NB4 (cell line): ENCODE results near the gene CPN2.

Experiments
- DNase-seq: peaks from one replicate; pipeline ENCODE4 v3.0.0; 2010; ENCODE audit warnings: low read depth
- H3K4me3 ChIP-seq: one replicate; pipeline ENCODE4 v1.5.1; 2011; ENCODE audit warnings: mild to moderate bottlenecking, low read depth, low read length, moderate library complexity
- MYC ChIP-seq: IDR thresholded peaks from 2 replicates; pipeline ENCODE4 v1.6.1; 2011; ENCODE audit warnings: low read depth, low read length
- POLR2A ChIP-seq: IDR thresholded peaks from 2 replicates; pipeline ENCODE4 v1.6.1; 2011; ENCODE audit warnings: mild to moderate bottlenecking; ENCODE audit not compliant: insufficient read length; ENCODE audit errors: extremely low read depth
- TF ChIP-seq, protein P1 (sequence below): IDR thresholded peaks from one replicate; pipeline ENCODE4 v1.5.1; 2012; ENCODE audit warnings: low read depth, low read length
- TF ChIP-seq, protein P2 (sequence below): IDR thresholded peaks from 2 replicates; pipeline ENCODE4 v1.6.1; 2011; ENCODE audit warnings: low read depth, low read length

Gene CPN2

DNA sequence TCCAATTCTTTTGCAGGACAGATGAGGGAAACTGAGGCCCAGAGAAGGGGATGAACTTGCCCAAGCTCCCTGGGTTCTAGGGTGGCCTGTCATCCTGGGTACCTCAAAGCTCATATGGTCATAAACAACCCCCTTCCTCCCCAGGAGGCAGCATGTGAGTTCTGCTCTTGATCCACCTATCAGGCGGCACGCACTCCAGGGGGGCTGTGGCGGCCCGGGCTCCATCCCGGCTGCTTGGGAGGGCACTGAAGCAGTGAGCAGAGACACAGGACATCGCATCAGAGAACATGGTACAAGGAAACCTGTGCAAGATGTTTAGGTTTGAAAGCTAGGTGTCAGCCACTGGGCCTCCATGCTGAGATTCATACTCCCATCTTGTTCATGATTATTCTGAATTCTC, 34.2 kb downstream of the CPN2 start:
- TF ChIP-seq MYC (no peak), POLR2A (no peak)
- TF ChIP-seq, protein P1, sequence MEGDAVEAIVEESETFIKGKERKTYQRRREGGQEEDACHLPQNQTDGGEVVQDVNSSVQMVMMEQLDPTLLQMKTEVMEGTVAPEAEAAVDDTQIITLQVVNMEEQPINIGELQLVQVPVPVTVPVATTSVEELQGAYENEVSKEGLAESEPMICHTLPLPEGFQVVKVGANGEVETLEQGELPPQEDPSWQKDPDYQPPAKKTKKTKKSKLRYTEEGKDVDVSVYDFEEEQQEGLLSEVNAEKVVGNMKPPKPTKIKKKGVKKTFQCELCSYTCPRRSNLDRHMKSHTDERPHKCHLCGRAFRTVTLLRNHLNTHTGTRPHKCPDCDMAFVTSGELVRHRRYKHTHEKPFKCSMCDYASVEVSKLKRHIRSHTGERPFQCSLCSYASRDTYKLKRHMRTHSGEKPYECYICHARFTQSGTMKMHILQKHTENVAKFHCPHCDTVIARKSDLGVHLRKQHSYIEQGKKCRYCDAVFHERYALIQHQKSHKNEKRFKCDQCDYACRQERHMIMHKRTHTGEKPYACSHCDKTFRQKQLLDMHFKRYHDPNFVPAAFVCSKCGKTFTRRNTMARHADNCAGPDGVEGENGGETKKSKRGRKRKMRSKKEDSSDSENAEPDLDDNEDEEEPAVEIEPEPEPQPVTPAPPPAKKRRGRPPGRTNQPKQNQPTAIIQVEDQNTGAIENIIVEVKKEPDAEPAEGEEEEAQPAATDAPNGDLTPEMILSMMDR: no peak
- TF ChIP-seq, protein P2, sequence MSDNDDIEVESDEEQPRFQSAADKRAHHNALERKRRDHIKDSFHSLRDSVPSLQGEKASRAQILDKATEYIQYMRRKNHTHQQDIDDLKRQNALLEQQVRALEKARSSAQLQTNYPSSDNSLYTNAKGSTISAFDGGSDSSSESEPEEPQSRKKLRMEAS: no peak
- DNase-seq: no peak
- no peak overlapping the region for H3K4me3 ChIP-seq

DNA sequence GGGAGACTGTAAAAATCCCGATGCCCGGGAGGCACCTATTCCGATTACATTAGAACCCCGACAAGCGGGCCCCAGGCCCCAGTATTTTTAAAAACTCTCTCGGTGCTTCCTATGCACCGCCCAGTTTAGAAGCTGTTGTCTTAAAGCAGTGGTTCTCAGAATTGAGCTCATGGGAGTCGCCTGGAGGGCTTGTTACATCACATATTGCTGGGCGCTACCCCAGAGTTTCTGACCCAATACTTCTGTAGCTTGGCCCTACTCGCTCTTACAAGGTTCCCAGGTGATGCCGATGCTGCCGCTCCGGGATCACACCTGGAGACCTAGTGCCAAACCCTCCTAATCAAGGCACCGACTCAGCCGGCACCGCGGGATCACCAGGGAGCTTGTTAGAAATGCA, 35.2 kb downstream of the CPN2 start:
- H3K4me3 ChIP-seq: no peak overlapping the region
- DNase-seq: no peak
- TF ChIP-seq, protein P1: no peak

DNA sequence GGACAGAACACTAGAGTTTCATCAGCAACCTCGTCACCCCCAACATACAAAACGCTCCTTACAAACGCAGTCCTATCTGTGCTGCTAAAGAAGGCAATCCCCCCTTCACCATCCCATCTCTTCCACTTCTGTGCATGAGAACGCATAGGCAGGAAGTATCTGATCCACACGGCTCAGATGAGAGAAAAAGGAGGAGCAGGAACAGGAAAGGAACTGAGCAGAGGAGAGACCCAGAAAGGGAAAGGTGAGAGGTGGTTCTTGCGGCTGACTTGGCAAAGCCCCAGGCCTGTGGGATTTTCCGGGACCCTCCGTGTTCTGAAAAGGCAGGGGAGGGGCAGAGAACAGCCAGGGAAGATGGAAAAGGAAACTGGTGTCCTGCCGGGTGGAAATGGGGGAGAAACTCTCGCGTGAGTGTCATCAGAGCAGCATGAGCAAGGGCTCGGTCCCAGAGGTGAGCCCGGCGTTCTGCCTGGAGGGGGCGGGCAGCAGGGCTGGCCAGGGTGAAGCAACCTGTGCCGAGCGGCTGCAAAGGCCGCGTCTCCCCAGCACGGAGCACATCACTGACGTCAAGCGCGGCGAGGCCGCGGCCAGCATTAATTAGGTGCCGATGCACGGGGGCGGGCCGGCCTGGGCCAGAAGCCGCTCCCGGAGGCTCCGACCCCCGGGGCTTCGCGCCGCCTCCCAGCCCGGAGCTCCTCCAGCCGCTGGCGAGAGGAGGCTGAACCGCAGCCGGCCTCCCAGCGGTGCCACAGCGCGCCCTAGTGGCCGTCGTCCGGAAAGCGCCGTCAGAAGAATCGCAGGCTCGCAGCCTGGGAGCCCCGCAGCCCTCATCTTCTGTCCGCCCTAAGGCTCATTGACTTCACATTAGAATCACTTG, 35.8 kb downstream of the CPN2 start:
- peak; percentile 93 for DNase-seq
- TF ChIP-seq, protein P1: peak; percentile 66
- TF ChIP-seq, protein P2: peak; percentile 67
- no peak for TF ChIP-seq POLR2A
- TF ChIP-seq MYC: peak; percentile 51
- H3K4me3 ChIP-seq: peak overlapping the region; percentile 48

DNA sequence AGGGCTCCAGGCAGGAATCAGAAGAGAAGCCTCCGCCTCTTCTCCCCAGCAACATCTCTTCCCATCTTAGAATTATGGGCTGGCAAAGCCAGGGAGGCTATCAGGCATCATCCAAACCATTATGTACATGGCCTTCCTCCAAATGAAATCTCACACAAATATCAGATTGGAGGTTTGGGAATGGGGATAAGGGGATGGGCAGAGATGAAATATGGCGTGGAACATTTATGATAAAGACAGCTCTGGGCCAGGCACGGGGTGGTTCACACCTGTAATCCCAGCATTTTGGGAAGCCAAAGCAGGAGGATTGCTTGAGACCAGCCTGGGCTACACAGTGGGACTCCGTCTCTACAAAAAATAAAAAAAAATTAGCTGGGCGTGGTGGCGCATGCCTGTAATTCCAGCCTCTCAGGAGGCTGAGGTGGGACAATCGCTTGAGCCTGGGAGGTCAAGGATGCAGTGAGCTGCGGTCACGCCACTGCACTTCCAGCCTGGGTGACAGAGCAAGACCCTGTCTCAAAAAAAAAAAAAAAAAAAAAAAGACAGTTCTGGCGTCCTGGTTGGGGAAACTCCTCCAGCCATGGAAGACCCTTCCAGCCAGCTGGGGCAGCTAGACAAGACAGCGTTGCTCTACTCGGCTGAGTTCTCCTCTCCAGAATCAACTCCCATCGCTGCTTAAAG, 36.6 kb downstream of the CPN2 start:
- no peak for DNase-seq
- TF ChIP-seq MYC (no peak), POLR2A (no peak)
- TF ChIP-seq, protein P1: no peak
- TF ChIP-seq, protein P2: no peak
- H3K4me3 ChIP-seq: peak overlapping the region; percentile 48

DNA sequence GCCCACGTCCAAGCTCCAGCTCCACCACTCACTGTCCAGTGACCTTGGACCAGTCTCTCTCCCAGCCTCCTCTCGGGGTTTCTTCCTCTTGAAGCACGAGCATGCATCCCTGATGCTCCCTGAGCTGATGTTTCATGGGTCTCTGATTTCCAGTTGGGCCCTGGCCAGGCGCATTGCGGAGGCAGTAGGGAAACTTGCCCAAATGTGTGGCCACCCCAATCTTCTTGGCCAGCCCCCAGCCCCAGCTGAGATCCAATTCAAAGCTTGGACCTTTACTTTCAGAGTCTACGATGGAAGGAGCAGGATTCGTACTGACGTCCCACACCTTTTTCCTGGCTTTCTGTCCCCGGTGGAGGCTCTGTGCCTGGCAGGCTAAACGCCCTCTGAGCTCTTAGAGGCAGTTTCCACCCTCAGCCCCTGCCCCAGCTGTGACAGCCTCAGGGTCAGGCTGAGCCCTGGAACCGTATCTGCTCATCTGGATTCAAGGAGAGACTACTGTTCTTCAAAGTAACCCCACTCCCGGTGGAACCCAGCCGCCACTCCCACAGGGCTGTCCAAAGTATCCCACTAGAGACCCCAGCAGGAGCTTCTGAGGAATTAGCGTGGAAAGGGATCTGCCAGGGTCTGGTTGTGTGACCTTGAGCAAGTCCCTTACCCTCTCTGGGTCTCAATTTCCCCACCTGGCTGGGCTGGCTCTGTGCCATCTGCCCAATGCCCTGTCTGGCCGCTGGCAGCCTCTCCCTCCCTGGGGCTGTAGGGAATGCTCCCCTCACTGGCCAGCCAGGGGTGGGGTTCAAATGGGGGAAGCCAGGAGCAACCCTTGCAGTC, 37.4 kb downstream of the CPN2 start:
- no peak overlapping the region for H3K4me3 ChIP-seq
- TF ChIP-seq, protein P1: no peak
- TF ChIP-seq MYC: no peak
- TF ChIP-seq, protein P2: no peak
- no peak for TF ChIP-seq POLR2A
- peak; percentile 27 for DNase-seq
